OCI-LY3 (cell line): ENCODE data around the gene TIMM13.

Source experiments
- EZH2phosphoT487 ChIP-seq: fragments of 200-600 bp; shearing (Covaris generic); IDR thresholded peaks from 2 replicates; pipeline ENCODE4 v1.6.1; 2018; ENCODE audit warnings: antibody characterized with exemption, mixed run types, low read depth
- TF ChIP-seq, protein P1 (sequence below): fragments of 200-600, 300-600 bp; sonication (generic); IDR thresholded peaks from 2 replicates; pipeline ENCODE4 v1.5.1; 2014; ENCODE audit warnings: antibody characterized with exemption, low read length, low read depth

DNA sequence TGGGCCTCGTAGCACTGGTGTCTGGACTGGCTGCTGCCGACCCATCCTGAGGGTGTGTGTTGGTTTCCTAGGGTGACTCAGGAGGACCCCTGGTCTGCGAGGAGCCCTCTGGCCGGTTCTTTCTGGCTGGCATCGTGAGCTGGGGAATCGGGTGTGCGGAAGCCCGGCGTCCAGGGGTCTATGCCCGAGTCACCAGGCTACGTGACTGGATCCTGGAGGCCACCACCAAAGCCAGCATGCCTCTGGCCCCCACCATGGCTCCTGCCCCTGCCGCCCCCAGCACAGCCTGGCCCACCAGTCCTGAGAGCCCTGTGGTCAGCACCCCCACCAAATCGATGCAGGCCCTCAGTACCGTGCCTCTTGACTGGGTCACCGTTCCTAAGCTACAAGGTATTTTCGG lies 13.8 kb downstream of the TIMM13 start:
- TF ChIP-seq, protein P1, sequence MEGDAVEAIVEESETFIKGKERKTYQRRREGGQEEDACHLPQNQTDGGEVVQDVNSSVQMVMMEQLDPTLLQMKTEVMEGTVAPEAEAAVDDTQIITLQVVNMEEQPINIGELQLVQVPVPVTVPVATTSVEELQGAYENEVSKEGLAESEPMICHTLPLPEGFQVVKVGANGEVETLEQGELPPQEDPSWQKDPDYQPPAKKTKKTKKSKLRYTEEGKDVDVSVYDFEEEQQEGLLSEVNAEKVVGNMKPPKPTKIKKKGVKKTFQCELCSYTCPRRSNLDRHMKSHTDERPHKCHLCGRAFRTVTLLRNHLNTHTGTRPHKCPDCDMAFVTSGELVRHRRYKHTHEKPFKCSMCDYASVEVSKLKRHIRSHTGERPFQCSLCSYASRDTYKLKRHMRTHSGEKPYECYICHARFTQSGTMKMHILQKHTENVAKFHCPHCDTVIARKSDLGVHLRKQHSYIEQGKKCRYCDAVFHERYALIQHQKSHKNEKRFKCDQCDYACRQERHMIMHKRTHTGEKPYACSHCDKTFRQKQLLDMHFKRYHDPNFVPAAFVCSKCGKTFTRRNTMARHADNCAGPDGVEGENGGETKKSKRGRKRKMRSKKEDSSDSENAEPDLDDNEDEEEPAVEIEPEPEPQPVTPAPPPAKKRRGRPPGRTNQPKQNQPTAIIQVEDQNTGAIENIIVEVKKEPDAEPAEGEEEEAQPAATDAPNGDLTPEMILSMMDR: no peak
- no peak for TF ChIP-seq EZH2phosphoT487
